ENCODE results near the gene HDAC10. TPM values are rescaled to one million over a fixed set of nuclear protein-coding genes. Genes with fewer than 3 reads are reported as not detected.

The HDAC10 gene
- total RNA-seq, 1 experiment from 2014 or later: 62.6 TPM

GRCh38 chr22:50202130-50202666, 48.9 kb downstream of the HDAC10 start:
- no peak for DNase-seq (ENCODE audit: low spot score)

- peak; percentile 19 for DNase-seq (ENCODE audit: low spot score)
Measured at GRCh38 chr22:50201191-50202129, 49.6 kb downstream of the HDAC10 start.

GRCh38 chr22:50200461-50201190, 50.4 kb downstream of the HDAC10 start, which contains the start of gene SELENOO:
TSS of gene SELENOO (plus strand) at chr22:50201011. CDS start at chr22:50201037, 26 bp downstream.
- peak; percentile 64 for DNase-seq (ENCODE audit: low spot score)

DNA sequence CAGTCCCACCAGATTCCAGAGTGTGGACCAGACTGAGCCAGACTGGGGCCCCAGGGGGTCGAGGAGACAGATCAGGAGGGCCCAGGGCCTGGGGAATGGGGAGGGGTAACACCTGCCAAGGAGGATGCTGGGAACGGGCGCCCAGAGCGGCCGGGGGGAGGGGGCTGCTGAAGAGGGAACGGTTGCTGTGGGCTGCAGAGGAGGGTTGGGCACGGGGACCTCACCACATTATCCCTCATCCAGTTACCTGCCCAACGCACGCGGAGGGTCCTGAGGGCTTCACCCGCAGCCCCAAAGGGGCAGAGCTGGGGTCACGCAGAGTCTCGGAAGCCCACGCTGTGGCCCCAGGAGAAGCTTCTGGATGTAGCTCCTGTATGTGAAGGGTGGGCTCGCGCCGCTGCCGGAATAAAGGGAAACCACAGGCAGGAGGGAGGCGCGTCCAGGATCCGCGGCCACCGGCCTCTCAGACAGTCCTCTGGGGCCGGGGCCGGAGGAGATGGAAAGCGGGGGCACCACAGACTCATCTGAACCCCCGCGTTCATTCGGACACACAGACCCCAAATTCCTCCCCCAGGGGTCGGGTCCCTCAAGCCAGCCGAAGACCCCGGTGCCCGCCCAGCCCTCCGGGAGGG, 51.1 kb downstream of the HDAC10 start:
- peak; percentile 26 for DNase-seq (ENCODE audit: low spot score)

GRCh38 chr22:50199251-50199721, 51.8 kb downstream of the HDAC10 start:
- DNase-seq (ENCODE audit: low spot score): no peak

GRCh38 chr22:50198624-50199017, 52.4 kb downstream of the HDAC10 start:
- DNase-seq (ENCODE audit: low spot score): no peak

- DNase-seq (ENCODE audit: low spot score): no peak
Measured at GRCh38 chr22:50197856-50198623, 53.0 kb downstream of the HDAC10 start.

DNA sequence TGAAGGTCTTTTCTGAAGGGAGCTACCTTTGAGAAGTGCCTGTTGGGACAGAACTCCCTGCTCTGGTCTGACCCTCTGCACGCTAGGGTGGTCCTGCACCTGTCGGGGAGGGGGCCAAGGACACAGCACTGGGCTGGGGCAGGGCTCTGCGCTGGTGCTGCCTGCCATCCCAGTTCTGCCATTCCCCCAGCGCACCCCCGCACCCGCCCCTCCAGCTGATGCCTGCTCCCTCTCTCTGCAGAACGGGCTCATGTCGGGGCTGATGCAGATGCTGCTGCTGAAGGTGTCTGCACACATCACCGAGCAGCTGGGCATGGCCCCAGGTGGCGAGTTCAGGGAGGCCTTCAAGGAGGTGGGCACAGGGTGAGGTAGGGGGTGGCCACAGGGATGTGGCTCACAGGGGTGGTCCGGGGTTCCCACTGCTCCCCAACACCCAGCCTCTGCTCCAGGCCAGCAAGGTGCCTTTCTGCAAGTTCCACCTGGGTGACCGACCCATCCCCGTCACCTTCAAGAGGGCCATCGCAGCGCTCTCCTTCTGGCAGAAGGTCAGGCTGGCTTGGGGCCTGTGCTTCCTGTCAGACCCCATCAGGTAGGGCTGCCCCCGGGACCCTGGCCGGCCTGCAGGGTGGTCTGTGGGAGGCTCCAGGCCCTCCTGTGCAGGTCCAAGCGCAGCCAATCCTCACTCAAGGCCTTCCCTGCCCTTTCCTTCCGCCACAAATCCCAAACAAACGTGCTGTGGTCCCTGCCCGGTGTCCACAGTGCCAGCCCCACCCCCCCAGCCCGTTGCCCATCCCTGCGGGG, 53.9 kb downstream of the HDAC10 start:
- DNase-seq (ENCODE audit: low spot score): no peak

GRCh38 chr22:50196256-50196655, 54.8 kb downstream of the HDAC10 start:
- DNase-seq (ENCODE audit: low spot score): no peak

Other genes starting within 250 kb of the HDAC10 start
- gene IL17REL, start 238.5 kb downstream of the HDAC10 start, total RNA-seq (2014; rRNA removed; shearing (Covaris generic)): 0.03 and 0.13 TPM in 2 replicates
- gene TTLL8, start 193.0 kb downstream of the HDAC10 start, total RNA-seq (2014; rRNA removed; shearing (Covaris generic)): not detected in 2 replicates
- not detected in 2 replicates for gene MLC1, start 165.8 kb downstream of the HDAC10 start, total RNA-seq (2014; rRNA removed; shearing (Covaris generic))
- not detected in 2 replicates for gene MOV10L1, start 161.3 kb downstream of the HDAC10 start, total RNA-seq (2014; rRNA removed; shearing (Covaris generic))
- gene PANX2, start 80.5 kb downstream of the HDAC10 start, total RNA-seq (2014; rRNA removed; shearing (Covaris generic)): 1.1 and 1.4 TPM in 2 replicates
- gene TRABD, start 65.4 kb downstream of the HDAC10 start, total RNA-seq (2014; rRNA removed; shearing (Covaris generic)): 75.2 and 82.3 TPM in 2 replicates
- gene SELENOO, start 50.3 kb downstream of the HDAC10 start, total RNA-seq (2014; rRNA removed; shearing (Covaris generic)): 65.3 and 79.4 TPM in 2 replicates
- gene TUBGCP6, start 6.2 kb downstream of the HDAC10 start, total RNA-seq (2014; rRNA removed; shearing (Covaris generic)): 30.8 and 32.2 TPM in 2 replicates
- 6.6 and 6.7 TPM in 2 replicates for gene MAPK12, start 10.4 kb upstream of the HDAC10 start, total RNA-seq (2014; rRNA removed; shearing (Covaris generic))
- 1.6 and 2.2 TPM in 2 replicates for gene MAPK11, start 19.1 kb upstream of the HDAC10 start, total RNA-seq (2014; rRNA removed; shearing (Covaris generic))
- 247 and 252 TPM in 2 replicates for gene PLXNB2, start 56.4 kb upstream of the HDAC10 start, total RNA-seq (2014; rRNA removed; shearing (Covaris generic))
- gene DENND6B, start 75.7 kb upstream of the HDAC10 start, total RNA-seq (2014; rRNA removed; shearing (Covaris generic)): 4.5 and 5.2 TPM in 2 replicates
- gene PPP6R2, start 92.1 kb upstream of the HDAC10 start, total RNA-seq (2014; rRNA removed; shearing (Covaris generic)): 54.1 and 56.7 TPM in 2 replicates
- gene SBF1, start 223.8 kb upstream of the HDAC10 start, total RNA-seq (2014; rRNA removed; shearing (Covaris generic)): 85.0 and 102 TPM in 2 replicates
- 2.2 and 4.2 TPM in 2 replicates for gene ADM2, start 230.3 kb upstream of the HDAC10 start, total RNA-seq (2014; rRNA removed; shearing (Covaris generic))
- not detected in 2 replicates for gene MIOX, start 235.6 kb upstream of the HDAC10 start, total RNA-seq (2014; rRNA removed; shearing (Covaris generic))

All from HT-29 (cell line).